HG02571 (cell line): Measurements from ENCODE around the gene OR6X1.

ENCODE experiments used
- ATAC-seq: cut with Tn5 transposase; IDR thresholded peaks from one replicate; pipeline ENCODE4 v1.9.1; 2021; ENCODE audit warnings: mild to moderate bottlenecking, moderate library complexity; ENCODE audit not compliant: unreplicated experiment

Gene OR6X1, protein sequence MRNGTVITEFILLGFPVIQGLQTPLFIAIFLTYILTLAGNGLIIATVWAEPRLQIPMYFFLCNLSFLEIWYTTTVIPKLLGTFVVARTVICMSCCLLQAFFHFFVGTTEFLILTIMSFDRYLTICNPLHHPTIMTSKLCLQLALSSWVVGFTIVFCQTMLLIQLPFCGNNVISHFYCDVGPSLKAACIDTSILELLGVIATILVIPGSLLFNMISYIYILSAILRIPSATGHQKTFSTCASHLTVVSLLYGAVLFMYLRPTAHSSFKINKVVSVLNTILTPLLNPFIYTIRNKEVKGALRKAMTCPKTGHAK

DNA sequence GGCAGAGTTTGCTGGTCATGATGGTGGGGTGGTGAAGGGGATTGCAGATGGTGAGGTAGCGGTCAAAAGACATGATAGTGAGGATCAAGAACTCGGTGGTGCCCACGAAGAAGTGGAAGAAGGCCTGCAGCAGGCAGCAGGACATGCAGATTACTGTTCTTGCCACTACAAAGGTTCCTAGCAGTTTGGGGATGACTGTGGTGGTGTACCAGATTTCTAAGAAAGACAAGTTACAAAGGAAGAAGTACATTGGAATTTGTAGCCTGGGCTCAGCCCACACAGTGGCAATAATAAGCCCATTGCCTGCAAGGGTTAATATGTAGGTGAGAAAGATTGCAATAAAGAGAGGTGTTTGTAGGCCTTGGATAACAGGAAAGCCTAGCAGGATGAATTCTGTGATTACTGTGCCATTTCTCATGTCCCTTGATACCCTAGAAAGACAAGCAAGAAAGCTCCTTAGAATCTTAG lies at the start of gene OR6X1:
OR6X1 (minus strand) TSS at position 418 of the 468 bp plus-strand sequence; CDS start at position 418, 0 bp downstream.
- ATAC-seq, result no peak

DNA sequence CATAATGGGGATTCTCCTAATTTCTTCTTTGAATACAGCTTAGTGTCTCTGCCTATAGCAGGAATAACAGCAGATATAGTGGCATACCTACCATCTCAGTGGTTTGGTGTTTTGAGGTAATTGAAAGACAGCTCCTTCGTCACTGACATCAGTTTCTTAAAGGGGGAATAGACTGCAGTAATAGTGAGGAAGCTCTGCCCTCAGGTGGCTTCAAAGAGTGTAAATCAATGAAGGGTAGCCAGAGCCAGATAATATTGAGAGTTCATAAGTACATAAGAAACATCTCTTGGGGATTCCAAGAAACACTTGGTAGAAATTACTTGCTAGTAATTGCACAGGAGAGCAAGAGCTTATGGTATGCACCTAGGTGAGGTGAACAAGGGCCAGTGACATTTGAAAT lies 47.4 kb upstream of the OR6X1 start:
- no peak for ATAC-seq

GRCh38 chr11:123800036-123800435 lies 45.7 kb upstream of the OR6X1 start:
- ATAC-seq, result no peak

DNA sequence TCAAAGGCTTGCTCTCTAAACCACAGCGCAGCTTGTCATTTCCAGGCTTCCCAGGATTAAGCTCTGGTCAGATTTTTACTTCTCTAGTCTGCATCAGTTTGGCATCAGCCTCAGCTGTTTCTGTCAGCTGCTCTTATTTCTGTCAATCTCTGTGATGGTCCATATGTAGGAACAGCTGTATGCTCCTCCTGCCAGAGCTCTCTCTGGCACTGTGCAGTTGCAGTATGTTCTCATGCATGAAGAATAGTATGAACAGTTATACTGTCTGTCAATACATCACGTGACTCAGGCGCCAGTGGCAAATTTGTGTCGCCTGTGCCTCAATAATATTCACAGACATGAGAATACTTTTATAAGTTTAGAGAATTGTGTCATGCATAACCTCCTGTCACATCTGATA lies 45.1 kb upstream of the OR6X1 start:
- ATAC-seq, result no peak

DNA sequence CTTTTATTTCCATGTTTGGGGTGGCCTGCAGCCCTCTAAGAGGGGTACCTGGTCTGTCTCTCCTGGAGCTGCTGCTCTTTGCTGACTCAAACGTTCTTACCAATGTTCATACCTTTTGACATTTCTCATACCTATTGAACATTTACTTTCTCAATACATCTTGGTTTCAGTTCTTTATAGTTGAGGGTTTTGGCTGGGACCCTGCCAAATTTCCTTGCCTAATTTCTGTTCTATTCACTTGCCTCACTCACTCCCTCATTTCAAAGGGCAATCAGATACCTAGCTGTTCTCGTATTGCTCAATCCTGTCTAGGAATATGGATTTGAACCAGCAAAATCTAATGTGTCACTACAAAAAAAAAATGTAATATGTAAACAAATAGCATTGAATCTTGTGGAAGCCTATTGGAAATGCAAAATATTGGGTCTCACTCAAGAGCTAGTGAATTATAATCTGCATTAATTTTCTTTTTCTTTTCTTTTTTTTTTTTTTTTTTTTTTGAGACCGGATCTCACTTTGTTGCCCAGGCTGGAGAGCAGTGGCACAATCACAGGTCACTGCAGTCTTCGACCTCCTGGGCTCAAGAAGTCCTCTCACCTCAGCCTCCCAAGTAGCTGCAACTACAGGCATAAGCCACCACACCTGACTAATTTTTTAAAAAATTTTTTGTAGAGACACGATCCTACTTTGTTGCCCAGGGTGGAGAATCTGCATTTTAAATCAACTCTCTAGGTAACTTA lies 44.4 kb upstream of the OR6X1 start:
- ATAC-seq, result no peak

- no peak for ATAC-seq
These were observed 43.8 kb upstream of the OR6X1 start for GRCh38 chr11:123798079-123798478.

DNA sequence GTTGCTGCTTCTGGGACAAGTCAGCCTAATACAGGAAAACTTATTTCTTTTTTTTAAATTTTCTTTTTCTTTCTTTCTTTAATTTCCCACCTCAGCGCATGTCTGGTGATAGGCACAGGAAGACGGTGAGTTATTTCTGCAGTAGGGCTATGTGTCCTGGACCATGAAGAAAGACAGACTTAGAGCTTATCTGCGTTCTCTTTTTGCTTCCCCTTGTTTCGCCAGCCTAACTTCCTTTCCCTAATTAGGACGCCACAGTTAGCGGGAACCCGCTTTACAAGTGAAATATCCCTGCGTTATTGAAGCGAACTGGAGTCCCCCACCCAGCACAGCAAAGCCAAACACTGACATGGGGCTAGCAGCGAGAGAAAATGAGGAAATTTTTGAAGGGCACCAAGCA lies 43.2 kb upstream of the OR6X1 start:
- ATAC-seq, result no peak

DNA sequence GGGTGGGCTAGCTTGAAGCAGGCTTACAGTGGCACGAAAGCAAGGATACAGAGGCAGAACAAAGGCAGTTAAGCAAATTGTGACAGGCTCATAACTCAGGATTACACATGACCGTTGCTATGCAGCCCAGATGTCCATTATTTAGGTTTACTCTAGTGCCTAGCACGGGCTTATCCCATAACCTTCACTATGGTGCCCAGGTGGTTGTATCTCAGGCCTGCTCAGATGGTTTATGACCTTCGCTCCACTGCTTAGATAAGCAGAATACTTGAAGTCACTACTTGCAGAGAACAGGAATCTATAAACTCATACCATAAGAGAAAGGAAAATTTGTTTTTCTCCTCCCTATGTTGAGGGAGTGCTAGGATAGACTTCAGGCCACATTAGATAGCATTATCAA lies 42.8 kb upstream of the OR6X1 start:
- ATAC-seq, result no peak

GRCh38 chr11:123796226-123796625 lies 41.9 kb upstream of the OR6X1 start:
- ATAC-seq, result no peak

- no peak for ATAC-seq
These were observed 29.2 kb upstream of the OR6X1 start for GRCh38 chr11:123783536-123783935.

- no peak for ATAC-seq
These were observed 24.2 kb upstream of the OR6X1 start for GRCh38 chr11:123778511-123778910.

DNA sequence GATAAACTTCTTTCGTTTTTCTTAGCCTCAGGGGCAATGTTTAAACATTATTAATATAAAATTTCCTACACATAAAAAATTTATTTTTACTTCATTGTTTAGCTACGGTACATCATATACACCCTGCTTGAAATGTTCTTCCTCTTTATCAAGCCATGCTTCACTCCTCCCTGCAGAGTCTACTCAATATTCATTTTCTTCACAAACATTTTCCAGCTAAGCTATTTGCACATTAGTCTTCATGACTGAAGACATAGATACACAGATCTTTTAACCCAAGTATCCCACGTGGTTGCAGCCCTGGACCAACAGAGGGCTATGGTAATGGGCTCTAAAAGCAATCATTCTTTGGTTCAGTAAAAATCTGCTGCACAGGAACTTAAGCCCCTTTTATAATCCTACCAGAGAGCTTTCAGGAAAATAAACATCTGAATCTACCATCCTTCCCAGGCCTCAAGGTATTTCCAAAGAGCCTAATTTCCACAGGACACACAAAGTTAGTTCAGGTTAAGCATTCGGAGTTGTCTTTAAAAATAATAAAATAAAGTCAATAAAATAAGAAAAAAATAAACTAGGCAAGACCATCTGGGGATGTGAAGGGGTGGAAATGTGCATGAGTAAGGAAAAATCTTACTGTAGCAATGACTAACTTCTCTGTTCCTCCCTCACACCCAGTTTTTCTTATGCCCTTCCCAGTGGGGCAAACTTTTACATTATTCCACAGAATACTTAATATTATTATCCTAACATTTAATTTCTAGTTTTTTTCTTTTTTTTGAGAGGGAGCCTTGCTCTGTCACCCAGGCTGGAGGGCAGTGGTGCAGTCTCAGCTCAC lies 21.6 kb upstream of the OR6X1 start:
- no peak for ATAC-seq

DNA sequence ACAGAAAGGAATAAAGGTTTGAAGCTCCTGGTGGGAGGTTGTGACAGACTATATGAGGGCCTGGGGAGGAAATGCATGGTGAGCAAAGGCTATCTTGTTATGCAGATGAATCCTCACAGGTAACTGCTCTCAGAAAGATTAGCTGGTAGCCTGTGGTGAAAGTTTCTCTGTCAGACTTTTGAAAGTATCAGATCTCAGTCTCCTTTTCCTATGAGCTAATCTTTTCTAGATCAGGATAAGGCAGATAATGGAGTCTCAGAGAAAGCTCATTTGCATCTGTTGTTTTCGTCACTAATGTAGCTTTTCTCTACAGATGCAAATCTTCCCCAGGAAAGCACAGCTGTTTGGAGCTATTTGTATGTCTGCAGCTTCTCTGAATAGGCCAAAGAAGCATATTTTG lies 21.0 kb upstream of the OR6X1 start:
- no peak for ATAC-seq

GRCh38 chr11:123773959-123774358 lies 19.6 kb upstream of the OR6X1 start:
- ATAC-seq, result no peak

DNA sequence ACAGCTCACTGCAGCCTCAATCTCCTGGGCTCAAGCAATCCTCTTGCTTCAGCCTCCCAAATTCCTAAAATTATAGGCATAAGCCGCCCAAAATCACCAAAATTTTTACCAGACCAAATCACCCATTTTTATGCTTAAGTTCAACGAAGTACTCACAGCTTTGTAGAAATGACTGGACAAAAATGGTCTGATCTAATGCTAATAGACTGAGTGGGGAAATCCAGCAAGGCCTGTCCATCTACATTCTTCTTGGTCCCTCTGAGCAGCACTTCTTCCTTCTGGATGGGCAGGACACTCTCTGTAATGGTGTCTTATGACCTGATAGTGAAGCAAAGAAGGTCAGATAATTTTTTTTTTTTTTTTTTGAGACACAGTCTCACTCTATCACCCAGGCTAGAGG lies 18.7 kb upstream of the OR6X1 start:
- no peak for ATAC-seq

DNA sequence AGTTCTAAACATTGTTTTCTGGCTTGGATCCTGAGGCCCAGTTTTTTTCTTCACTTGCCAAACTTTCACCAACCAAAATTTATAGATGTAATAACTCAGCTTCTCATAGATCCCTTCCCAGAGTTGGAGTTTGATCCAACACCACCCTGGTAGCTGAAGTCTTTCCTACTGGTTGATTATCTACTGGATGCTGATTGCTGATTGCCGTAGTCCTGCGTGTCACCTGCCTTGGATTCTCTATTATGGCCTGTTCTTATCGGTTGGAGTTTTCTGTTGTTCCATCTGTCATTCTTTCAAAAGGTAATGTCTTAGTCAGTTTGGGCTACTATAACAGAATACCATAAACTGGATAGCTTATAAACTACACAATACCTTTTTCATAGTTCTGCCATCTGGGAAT lies 17.3 kb upstream of the OR6X1 start:
- ATAC-seq, result no peak

DNA sequence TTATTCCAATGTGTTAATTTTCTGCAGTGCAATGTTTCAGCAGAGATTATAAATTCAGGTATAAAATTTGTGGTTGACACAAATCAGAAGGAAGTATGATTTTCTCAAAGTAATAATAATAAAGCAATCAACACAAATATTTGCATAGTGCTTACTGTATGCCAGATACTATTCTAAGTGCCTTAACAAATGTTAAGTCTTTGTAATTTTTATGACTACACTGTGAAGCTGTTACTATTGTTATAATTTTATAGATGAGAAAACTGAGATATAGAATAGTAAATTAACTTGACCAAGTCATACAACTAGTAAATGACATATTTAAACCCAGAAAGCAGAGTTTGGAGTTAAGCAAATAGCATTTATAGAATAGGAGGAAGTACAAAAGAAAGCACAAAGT lies 16.4 kb upstream of the OR6X1 start:
- ATAC-seq, result no peak

GRCh38 chr11:123765601-123766000 lies 11.3 kb upstream of the OR6X1 start:
- no peak for ATAC-seq

GRCh38 chr11:123762422-123762821 lies 8.1 kb upstream of the OR6X1 start:
- ATAC-seq, result no peak

DNA sequence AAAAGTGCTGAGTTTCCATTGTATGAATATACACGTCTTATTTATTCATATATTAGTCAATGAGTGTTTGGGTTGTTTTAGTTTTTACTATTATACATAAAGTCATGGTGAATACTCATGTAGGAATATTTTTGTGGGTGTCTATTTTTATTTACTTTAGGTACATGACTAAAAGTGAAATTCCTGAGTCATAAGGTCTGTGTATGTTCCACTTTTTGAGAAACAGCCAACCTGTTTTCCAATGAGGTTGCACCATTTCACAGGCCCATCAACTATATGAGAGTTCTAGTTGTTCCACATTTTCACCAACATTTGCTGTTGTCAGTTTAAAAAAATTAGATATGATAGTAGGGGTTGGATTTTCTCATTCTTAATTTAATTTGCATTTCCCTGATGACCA lies 6.6 kb upstream of the OR6X1 start:
- ATAC-seq, result peak; percentile 74

GRCh38 chr11:123757976-123758375 lies 3.7 kb upstream of the OR6X1 start:
- no peak for ATAC-seq

DNA sequence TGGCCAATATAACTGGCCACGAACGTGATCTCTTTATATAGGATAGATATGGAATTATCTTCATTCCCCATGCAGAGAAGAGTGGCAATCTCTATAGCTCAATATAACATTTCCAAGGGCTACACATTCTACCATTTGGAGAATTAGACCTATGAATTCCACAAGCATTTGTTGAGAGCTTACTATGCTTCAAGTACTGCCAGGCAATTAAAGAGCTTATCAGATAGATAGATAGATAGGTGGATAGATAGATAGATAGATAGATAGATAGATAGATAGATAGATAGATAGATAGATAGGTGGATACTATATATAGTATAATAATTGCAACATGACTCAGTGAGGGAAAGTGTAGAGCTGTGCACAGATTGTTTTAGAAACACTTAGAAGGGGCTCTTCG lies 1.5 kb upstream of the OR6X1 start:
- no peak for ATAC-seq
